Activated B cell treated with CpG ODN at 0.5 μM for 24 hours (primary cell): Measurements from ENCODE around the gene MBNL2. TPM values are rescaled to one million over a fixed set of nuclear protein-coding genes. Genes with fewer than 3 reads are reported as not detected.

Experiments used
- ATAC-seq: fragments of 200-7000 bp; cut with Tn5 transposase; one replicate; pipeline ENCODE4 v1.10.0; 2021; ENCODE audit warnings: low read depth, mild to moderate bottlenecking, moderate library complexity
- CTCF ChIA-PET: fragments of 350-600 bp; sonication (Branson Sonifier 250); formaldehyde crosslinking; loops from one replicate; lab custom pipeline; 2021; ENCODE audit warnings: antibody characterized with exemption; lab: Charles Lee
- POLR2A ChIA-PET: fragments of 350-600 bp; sonication (Branson Sonifier 250); formaldehyde crosslinking; loops from one replicate; lab custom pipeline; 2021; ENCODE audit warnings: antibody characterized with exemption; lab: Charles Lee
- DNase-seq: peaks from one replicate; pipeline ENCODE4 v3.0.0; 2022
- H3K27ac Mint-ChIP-seq: one replicate; pipeline ENCODE4 v1.8.0; 2020; ENCODE audit warnings: mixed read lengths
- H3K27me3 Mint-ChIP-seq: one replicate; pipeline ENCODE4 v1.8.0; 2021; ENCODE audit warnings: mixed read lengths
- H3K36me3 Mint-ChIP-seq: one replicate; pipeline ENCODE4 v1.8.0; 2021; ENCODE audit warnings: low read depth, mixed read lengths
- H3K4me1 Mint-ChIP-seq: one replicate; pipeline ENCODE4 v1.8.0; 2021; ENCODE audit warnings: mixed read lengths
- H3K4me3 Mint-ChIP-seq: one replicate; pipeline ENCODE4 v1.8.0; 2020; ENCODE audit warnings: mild to moderate bottlenecking, mixed read lengths
- H3K9me3 Mint-ChIP-seq: one replicate; pipeline ENCODE4 v1.8.0; 2020; ENCODE audit warnings: mixed read lengths
- CTCF ChIP-seq: fragments of 200-600 bp; IDR thresholded peaks from one replicate; pipeline ENCODE4 v1.8.0; 2022; ENCODE audit warnings: antibody characterized with exemption, mild to moderate bottlenecking
- intact Hi-C: fragments of 100-400 bp; cut with micrococcal nuclease; formaldehyde crosslinking; loops from one replicate; pipeline ENCODE4 v1.15.1; 2024
- total RNA-seq: library from RNA; stranded (reverse); gene quantifications from 2 replicates; pipeline ENCODE4 v1.2.3, GENCODE V29; 2022

MBNL2 gene
- total RNA-seq, 1 donor from 2014 or later: 18.8 TPM

GRCh38 chr13:97360610-97361009 is 138.5 kb downstream of the MBNL2 start:
- no peak for TF ChIP-seq CTCF
- Mint-ChIP-seq H3K27me3 (no peaks in the 10 kb centered on the region), H3K27ac (no peak overlapping the region), H3K9me3 (no peaks in the 10 kb centered on the region), H3K4me1 (no peaks in the 10 kb centered on the region), H3K36me3 (peaks cover 71% of the 10 kb centered on the region), H3K4me3 (no peak overlapping the region)
- ChIA-PET POLR2A (no interaction called here), CTCF (interaction anchor here (1.6 to 8.6 kb wide), 5 partner anchors 9 to 346 kb away, joined by 3 to 183 read pairs (median 5); no protein-coding TSS in a partner anchor)
- intact Hi-C loops: loop anchor here (10.0 kb wide), 1 partner anchor 614 kb away; no protein-coding TSS in a partner anchor
- ATAC-seq (no peak), DNase-seq (no peak)

DNA sequence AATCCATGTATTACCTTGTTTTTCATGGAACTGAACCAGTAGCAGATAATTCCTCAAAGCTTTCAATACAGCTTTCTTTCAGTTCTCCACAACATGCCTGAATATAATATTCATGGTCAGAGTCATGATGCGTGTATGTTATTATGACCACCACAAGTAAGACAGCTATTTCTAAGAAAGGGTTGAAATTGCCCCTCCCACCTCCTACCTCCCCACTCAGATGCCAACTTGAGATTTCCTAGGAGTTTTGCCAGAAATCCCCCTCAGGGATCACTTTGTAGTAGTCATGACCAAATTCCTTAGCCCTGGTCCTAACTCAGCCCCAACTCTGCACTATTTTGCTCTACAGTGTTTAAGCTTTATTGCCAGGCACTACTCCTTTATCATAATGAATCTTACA is 141.9 kb downstream of the MBNL2 start:
- Mint-ChIP-seq H3K9me3 (no peaks in the 10 kb centered on the region), H3K27me3 (no peaks in the 10 kb centered on the region), H3K36me3 (peaks cover 66% of the 10 kb centered on the region), H3K27ac (no peak overlapping the region), H3K4me1 (peaks cover 10% of the 10 kb centered on the region), H3K4me3 (no peak overlapping the region)
- no peak for TF ChIP-seq CTCF
- no peak for ATAC-seq
- ChIA-PET POLR2A (no interaction called here), CTCF (interaction anchor here (1.4 kb wide), 1 partner anchor 254 kb away, joined by 7 read pairs; no protein-coding TSS in a partner anchor)
- DNase-seq: no peak
- intact Hi-C loops: loop anchor here (10.0 kb wide), 1 partner anchor 611 kb away; no protein-coding TSS in a partner anchor

- Mint-ChIP-seq H3K36me3 (peaks cover 62% of the 10 kb centered on the region), H3K27ac (no peak overlapping the region), H3K27me3 (no peaks in the 10 kb centered on the region), H3K4me1 (peaks cover 16% of the 10 kb centered on the region), H3K9me3 (no peaks in the 10 kb centered on the region), H3K4me3 (no peak overlapping the region)
- ChIA-PET CTCF (no interaction called here), POLR2A (no interaction called here)
- TF ChIP-seq CTCF: no peak
- DNase-seq: no peak
- ATAC-seq: no peak
- intact Hi-C loops: loop anchor here (10.0 kb wide), 1 partner anchor 610 kb away; no protein-coding TSS in a partner anchor
These were observed 142.7 kb downstream of the MBNL2 start for GRCh38 chr13:97364827-97365226.

DNA sequence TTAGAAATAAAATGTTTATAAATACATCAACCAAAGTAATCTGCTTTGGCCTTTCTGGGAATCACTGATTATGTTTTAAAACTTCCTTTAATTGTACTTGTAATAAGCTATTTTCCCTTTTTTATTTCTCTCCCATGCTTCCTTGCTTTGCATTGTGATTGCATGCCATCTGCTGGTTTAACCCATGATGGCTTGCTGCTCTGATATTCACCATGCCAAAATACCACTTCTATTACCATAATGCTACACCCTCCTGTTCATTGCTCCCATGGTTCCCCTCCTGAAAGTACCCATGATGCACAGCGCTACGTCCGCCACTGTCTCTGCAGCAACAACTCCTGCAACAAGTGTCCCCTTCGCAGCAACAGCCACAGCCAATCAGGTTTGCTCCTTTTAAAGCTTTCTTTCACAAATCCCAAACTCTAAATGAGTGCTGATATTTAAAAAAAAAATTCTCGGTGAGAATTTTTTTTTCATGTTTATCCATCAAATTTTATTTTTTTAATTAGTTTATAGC is 144.1 kb downstream of the MBNL2 start:
- intact Hi-C loops: loop anchor here (10.0 kb wide), 1 partner anchor 609 kb away; no protein-coding TSS in a partner anchor
- no peak for TF ChIP-seq CTCF
- H3K27me3 Mint-ChIP-seq: no peaks in the 10 kb centered on the region
- H3K4me3 Mint-ChIP-seq: no peak overlapping the region
- peaks cover 16% of the 10 kb centered on the region for H3K4me1 Mint-ChIP-seq
- POLR2A ChIA-PET: no interaction called here
- peaks cover 55% of the 10 kb centered on the region for H3K36me3 Mint-ChIP-seq
- no peak for DNase-seq
- CTCF ChIA-PET: interaction anchor here (0.9 kb wide), 1 partner anchor 256 kb away, joined by 4 read pairs; no protein-coding TSS in a partner anchor
- no peaks in the 10 kb centered on the region for H3K9me3 Mint-ChIP-seq
- no peak overlapping the region for H3K27ac Mint-ChIP-seq
- no peak for ATAC-seq

DNA sequence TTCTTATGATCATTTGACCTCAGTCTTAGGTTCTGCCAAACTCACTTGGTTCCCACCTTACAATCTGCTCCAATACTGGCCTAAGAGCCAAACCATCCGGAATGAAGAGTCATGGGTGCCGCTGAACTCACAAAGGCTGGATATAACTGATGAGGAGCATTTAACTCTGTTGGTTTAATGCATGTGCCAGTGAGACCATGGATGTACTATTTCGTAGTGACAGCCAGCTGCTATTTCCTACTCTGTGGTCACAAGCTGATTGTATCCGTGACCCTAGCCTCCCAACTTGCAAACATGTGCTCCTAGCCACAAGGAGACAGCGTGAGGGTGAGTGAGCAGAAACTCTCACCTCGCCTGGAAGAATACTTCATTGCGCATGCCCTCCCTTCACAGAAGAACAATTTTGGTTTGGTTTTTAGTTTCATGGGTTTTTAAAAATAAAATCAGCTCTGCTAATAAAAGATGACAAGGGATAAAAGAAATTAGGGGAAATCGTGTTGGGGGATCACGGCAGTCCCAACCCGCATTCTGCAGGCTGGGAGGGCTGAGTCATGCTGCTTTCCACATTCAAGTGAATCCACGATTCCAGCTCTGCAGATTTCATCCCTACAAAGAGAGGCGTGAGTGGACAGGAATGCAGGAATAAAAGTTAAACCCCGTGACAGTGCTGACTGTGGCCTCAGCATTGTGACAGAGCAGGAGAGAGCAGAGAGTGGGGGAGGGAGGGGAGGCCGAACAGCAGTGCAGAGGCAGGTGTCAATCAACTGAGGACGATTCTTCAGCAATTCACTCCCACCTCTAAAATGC is 145.1 kb downstream of the MBNL2 start:
- no peak for TF ChIP-seq CTCF
- no peak for DNase-seq
- Mint-ChIP-seq H3K4me1 (peaks cover 16% of the 10 kb centered on the region), H3K9me3 (no peaks in the 10 kb centered on the region), H3K27me3 (no peaks in the 10 kb centered on the region), H3K27ac (no peak overlapping the region), H3K36me3 (peaks cover 56% of the 10 kb centered on the region), H3K4me3 (no peak overlapping the region)
- ChIA-PET CTCF (interaction anchor here (0.7 to 0.9 kb wide), 2 partner anchors 8 to 257 kb away, joined by 3 to 4 read pairs; no protein-coding TSS in a partner anchor), POLR2A (no interaction called here)
- ATAC-seq: no peak
- intact Hi-C loops: loop anchor here (10.0 kb wide), 1 partner anchor 608 kb away; no protein-coding TSS in a partner anchor
